Right lobe of liver (tissue), 4 donors: ENCODE measurements around the gene CTXN1.

Experiments
- POLR2A ChIP-seq: fragments of 450-650 bp; IDR thresholded peaks from one replicate; pipeline ENCODE4 v1.6.1; 2017; ENCODE audit warnings: antibody characterized with exemption, mild to moderate bottlenecking
- TF ChIP-seq, protein P1 (sequence below), 4 donors: fragments of 200-600 bp in 3 of 4; fragments of 450-650 bp in 1 of 4; IDR thresholded peaks; one replicate each; pipeline versions ENCODE4 v1.5.1 to v1.8.0; 2016 to 2022; ENCODE audit warnings: antibody characterized with exemption in 4 of 4, mild to moderate bottlenecking in 2 of 4
- donor health status: DM: no; HTN: no; CAD: no.
- donor health status: DM: no; HTN: no; CAD: no.
- donor health status: DM: no; HTN: yes; CAD: no.

DNA sequence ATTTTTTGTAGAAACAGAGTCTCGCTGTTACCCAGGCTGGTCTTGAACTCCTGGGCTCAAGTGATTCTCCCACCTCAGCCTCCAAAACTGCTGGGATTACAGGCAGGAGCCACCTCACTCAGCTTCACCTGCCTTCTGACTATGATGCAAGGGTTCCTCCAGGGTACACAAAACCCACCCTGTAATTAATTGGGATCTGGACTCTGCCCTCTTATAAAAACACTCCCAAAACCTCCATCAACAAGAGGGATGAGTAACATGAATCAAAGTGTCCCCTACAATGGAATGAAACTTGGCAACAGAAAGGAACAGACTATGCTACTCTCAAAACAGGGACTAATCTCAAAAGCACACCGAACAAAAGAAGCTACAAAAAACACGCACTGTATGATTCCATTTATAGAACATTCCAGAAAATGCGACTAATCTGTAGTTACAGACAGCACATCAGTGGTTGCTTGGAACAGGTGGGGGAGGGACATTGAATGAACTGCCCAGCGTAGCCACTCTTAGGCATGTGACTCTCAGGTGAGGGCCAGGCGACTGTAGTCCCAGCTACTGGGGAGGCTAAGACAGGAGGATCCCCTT, 48.6 kb downstream of the CTXN1 start:
- TF ChIP-seq, protein P1, sequence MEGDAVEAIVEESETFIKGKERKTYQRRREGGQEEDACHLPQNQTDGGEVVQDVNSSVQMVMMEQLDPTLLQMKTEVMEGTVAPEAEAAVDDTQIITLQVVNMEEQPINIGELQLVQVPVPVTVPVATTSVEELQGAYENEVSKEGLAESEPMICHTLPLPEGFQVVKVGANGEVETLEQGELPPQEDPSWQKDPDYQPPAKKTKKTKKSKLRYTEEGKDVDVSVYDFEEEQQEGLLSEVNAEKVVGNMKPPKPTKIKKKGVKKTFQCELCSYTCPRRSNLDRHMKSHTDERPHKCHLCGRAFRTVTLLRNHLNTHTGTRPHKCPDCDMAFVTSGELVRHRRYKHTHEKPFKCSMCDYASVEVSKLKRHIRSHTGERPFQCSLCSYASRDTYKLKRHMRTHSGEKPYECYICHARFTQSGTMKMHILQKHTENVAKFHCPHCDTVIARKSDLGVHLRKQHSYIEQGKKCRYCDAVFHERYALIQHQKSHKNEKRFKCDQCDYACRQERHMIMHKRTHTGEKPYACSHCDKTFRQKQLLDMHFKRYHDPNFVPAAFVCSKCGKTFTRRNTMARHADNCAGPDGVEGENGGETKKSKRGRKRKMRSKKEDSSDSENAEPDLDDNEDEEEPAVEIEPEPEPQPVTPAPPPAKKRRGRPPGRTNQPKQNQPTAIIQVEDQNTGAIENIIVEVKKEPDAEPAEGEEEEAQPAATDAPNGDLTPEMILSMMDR (IDR thresholded peaks at IDR 0.05): no peak
- TF ChIP-seq POLR2A: no peak
